ENCODE data around the gene NDRG4.

NDRG4 gene

DNA sequence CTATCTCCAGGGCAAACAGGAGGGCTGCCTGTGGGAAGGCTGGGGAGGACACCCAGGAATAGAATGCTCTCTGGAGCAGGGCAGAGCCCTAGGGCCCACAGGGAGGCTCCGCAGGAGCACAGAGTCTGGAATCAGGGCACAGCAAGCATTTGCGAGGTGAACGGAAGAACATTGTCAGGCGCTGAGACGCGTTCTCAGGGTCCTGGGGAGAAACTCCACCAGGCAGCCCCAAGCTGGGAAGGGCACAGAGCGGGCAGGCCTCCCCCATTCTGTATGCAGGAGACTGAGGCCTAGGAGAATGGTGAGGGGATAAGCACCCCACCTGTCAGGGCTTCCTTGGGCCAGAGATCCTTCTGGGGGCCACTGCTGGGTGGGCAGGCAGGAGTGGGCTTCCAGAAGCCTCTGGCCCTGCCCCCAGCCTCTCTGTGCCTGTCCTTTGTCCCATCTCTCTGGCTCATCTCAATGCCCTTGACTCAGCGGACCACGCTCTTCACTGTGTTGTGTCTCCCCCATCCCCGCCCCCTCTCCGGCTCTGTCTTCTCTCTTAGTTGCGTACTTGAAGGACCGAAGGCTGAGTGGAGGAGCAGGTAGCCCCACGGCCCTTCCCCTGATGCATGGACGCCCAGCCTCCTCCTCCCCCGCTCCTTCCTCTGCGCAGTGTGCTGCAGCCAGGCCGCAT lies 10.3 kb downstream of the NDRG4 start:
- no peak for DNase-seq (ENCODE audit: low read depth)

DNA sequence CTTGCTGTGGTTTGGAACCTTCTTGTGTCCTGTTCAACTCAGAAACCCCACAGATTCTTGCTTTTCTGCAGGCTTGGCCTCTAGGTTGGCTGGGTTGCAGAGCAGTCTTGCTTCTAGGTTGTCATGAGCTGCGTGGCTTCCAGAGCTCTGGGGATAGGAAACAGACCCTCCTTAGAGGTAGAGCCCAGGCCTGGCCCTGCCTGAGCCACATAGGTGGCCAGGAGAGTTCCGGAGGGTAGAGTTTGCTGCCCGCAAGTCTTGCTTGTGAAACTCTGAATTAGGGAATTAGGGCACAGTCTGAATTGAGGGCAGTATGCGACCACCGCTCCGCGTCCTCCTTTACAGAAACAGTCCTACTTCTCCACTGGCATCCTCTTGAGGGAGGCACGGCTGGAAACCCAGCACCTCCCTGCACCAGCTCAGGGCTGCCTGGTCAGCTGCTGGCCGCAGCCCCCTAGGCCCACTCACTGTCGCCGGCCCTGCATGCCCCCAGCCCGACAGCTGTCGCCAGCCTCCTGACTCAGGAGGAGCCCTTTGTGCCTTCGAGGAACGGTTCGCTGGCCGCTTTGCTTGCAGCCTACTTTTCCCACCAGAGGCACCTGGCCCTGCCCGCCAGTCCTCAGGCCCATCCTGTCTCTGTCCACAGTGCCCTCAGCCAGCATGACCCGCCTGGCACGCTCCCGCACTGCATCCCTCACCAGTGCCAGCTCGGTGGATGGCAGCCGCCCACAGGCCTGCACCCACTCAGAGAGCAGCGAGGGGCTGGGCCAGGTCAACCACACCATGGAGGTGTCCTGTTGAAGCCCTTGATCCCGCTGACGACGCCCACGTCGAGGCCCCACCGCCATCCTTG lies 11.1 kb downstream of the NDRG4 start:
- no peak for DNase-seq (ENCODE audit: low read depth)

DNA sequence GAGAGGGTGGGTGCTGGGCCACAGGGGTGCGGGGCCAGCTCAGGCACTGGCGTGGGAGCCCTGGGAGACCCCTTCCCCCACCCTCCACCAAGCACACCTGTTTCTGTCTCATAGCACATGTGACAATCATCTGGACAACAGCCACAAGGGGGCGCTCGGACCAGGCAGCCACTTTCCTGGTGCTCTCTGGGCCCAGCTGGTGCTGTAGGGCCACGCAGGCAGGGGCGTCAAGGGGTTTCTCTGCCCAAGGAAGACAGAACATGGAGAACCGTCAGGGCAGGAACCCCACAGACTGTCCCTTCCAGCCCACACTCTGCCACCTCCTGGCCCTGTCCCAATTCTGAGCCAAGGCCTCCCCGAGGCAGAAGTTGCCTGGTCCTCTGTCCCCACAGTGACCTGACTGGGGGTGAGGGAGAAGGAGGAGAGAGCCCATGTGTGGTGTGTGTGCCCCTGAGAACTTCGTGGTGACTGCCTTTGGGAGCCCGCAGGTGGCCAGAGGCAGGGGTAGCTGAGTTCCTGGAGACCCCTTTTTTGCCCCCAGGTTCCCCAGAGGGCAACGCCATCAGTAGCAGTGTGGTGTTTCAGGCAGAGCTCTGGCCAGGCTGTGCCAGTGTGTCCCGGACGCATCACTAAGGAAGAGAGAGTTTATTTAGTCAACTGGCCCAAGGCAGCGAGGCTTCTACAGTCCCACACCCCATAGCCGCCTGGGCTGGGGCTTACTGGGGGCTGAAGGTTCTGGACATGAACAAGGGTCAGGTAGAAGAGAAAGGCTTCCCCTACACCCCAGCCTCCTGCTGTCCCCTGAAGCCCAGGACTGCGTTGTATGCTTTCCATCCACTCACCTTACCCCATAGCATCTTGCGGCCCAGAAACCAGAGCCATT lies 12.2 kb downstream of the NDRG4 start:
- peak; percentile 77 for DNase-seq (ENCODE audit: low read depth)

DNA sequence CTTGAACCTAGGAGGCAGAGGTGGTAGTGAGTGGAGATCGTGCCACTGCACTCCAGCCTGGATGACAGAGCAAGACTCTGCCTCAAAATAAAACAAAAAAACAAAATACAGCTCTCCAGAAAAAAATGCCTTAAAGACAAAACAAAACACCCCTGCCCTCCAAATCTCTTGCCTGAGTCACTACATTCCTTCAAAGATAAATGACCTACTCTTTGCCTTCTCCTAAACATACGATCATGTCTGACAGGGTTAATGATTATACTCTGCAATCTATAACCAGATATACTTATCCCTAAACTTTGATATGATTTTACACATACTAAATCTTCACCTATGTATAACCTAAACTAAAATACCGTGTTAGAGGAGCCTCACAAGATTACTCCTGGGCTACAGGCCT lies 13.9 kb downstream of the NDRG4 start:
- no peak for DNase-seq (ENCODE audit: low read depth)

DNA sequence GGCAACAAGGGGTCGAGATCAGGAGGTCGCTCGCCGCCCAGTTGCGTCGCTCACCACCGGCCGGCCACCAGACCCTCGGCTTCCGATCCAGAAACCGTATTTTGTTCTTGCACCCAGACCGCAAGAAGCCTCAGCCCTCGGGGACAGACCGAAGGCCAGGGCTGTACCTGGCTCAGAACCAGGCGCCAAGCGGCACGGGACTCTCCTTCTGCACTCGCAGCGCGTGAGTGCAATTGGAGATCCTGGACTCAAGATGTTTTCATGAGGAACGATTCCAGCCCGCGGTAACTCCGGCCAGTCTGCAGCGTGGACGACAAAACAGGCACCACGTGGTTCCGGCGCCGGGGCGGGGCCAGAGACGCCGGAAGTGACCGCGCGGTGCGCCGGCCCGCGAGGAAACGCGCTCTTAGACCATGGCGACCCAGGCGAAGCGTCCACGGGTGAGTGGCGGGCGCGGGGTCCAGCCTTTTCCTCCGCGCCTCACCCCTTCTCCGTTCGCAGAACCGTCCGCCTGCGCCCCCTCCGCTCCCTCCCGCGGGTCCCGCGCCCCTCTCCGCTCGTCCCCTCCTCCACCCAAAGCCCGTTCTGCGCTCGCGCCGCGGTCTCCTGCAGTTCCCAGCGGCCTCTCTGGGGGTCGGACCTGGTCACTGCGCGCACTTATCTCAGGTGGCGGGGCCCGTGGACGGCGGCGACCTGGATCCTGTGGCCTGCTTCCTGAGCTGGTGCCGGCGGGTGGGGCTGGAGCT lies 15.4 kb downstream of the NDRG4 start, which contains the start of gene SETD6:
Gene SETD6, plus strand, starts transcription at position 393 of the 746 bp plus-strand sequence. Its CDS starts 21 bp downstream, at position 414.
- DNase-seq (ENCODE audit: low read depth): peak; percentile 68

DNA sequence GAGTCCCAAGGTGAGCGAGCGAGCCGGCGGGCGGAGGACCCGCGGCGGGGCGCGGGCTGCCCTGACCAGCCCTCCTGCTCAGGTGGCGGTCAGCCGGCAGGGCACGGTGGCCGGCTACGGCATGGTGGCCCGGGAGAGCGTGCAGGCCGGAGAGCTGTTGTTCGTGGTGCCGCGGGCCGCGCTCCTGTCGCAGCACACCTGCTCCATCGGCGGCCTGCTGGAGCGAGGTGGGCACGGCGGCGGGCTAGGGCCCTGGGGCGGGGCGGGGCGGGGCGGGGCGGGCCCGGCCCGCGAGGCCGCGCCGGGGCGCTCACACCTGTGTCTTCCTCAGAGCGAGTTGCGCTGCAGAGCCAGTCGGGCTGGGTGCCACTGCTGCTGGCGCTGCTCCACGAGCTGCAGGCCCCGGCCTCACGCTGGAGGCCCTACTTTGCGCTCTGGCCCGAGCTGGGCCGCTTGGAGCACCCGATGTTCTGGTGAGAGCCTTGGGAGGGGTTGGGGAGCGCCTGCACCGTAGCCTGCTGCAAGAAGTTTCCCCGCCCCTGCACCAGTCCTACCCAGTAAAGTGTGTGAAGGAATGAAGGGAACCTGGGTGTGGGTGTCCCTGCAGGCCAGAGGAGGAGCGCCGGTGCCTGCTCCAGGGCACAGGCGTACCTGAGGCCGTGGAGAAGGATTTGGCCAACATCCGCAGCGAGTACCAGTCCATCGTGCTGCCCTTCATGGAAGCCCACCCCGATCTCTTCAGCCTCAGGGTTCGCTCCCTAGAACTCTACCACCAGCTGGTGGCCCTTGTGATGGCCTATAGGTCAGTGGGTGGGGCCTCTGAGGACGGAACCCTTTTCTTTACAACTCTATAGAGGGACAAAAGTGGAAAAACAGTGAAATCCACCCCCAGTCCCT lies 16.2 kb downstream of the NDRG4 start:
- DNase-seq (ENCODE audit: low read depth): no peak

DNA sequence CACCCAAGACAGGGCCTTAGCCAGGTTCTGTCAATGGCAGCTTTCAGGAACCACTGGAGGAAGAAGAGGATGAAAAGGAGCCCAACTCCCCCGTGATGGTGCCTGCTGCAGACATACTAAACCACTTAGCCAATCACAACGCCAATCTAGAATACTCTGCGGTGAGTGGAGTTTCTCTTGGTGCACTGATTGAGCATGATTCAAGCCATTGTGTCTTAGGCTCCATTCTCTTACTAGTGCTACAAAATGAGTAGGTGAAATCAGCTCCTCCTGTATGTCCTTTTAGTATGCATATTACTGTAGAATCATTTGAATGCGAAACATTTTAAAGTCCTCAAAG lies 16.8 kb downstream of the NDRG4 start:
- no peak for DNase-seq (ENCODE audit: low read depth)

DNA sequence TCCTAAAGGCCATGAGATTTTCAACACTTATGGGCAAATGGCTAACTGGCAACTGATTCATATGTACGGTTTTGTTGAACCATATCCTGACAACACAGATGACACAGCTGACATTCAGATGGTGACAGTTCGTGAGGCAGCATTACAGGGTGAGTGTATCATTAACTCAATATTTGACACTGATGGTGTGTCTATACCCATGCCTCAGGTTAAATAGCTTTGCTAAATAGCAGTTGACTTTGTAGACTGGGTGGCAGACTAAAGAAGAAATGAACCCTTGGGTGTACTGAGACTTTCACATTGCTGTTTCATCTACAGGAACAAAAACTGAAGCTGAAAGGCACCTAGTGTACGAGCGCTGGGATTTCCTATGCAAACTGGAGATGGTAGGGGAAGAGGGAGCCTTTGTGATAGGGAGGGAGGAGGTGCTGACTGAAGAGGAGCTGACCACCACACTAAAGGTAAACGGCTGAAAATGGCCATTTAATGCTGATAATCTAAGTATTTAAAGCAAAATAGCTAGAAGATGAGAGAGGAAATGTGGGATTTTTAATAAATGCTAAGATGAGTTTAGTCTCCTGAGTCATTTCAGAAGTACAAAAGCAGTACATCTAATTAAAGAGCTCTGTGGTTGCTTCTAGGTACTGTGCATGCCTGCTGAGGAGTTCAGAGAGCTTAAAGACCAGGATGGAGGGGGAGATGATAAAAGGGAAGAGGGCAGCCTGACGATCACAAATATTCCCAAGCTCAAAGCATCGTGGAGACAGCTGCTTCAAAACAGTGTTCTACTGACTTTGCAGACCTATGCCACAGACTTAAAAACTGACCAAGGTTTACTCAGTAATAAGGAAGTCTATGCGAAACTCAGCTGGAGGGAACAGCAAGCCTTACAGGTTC lies 18.4 kb downstream of the NDRG4 start:
- no peak for DNase-seq (ENCODE audit: low read depth)

DNA sequence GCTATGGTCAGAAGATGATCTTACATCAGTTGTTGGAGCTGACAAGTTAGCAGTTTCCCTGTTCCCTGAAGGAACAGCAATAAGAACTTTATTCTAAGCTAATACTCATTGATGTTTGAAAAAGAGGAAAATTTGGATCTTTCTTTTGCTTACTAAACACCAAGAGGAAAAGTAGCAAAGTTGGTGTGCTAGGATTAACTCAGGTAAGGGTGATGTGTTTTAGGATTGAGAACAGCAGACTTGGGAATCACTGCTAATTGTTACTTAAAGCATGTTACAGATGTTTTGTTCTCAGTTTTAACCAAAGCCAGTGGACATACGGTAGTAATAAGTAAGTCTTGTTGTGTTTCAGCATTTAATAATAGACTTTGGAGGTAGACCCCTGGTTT lies 19.0 kb downstream of the NDRG4 start:
- DNase-seq (ENCODE audit: low read depth): no peak

DNA sequence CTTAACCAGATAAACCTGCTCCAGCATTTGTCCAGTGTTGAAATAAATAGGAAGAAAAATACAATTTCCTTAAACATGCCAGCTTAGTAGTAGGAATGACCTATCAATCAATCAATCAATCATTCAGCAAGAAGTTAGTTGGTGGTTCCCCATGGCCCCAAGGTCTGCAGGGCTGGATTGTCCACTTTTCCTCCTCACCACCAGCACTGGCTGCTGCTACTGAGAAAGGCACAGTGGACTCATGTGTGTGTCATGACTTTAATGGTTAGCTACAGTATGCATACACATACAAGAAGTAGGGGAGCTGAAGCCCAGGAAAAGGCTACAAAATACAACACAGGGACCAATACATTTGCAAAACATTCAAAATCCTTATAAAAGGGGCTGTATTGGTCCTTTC lies 19.8 kb downstream of the NDRG4 start:
- no peak for DNase-seq (ENCODE audit: low read depth)

DNA sequence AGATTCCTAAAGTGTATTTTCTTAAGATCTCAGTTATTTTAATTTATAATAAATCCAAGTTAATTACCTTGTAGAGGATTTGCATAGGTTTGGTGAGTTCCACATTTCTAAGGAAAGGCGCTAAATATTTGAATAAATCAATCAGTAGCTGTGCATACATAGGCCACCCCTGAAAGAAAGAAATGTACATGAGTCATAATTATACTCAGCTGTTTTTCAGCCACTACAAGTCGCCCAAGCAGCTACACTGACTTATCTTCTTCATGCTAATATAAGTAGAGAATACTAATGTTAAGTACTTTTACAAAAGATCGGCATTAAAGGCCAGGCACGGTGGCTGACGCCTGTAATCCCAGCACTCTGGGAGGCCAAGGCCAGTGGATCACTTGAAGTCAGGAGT lies 30.2 kb downstream of the NDRG4 start:
- DNase-seq (ENCODE audit: low read depth): no peak

DNA sequence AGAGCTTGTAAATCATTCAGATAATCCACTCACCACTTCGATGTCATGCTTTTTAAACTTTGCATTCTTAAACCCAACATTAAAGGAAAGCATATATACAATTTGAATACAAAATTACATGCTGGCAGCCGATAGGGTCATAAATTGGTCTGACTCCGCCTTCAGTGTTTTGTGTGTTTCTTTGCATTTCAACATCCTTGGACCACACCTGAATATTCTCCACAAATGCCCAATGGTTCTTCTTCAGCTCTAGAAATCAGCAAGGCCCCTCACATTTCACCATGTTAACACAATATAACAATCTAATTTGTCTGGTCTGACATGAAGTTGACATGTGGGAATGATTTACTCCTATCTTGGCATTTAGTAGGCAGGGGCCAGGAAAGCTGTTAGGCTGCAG lies 32.5 kb downstream of the NDRG4 start:
- DNase-seq (ENCODE audit: low read depth): no peak

DNA sequence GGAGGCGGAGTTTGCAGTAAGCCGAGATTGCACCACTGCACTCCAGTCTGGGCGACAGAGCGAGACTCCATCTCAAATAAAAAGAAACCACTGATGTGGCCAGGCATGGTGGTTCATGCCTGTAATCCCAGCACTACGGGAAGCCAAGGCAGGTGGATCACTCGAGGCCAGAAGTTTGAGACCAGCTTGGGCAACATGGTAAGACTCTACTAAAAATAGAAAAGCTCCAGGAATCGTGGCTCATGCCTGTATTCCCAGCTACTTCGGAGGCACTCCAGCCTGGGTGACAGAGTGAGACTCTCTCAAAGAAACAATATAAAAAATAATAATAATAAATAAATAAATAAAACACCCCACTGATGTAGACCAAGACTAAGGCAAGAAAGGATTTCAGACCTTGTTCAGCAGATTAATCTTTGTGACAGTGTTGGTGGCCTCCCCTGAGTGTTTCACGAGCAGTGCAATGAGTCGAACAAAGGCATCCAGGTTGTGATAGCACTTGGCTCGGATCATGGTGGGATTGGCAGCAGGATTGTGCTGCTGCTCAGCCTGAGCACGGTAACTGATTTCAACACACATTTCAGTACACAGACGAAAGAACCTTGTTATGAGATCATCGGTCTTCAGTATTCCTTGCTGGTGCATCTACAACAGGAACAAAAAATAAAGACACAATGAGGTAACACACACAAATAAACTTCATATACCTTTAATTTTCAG lies 34.0 kb downstream of the NDRG4 start:
- no peak for DNase-seq (ENCODE audit: low read depth)

DNA sequence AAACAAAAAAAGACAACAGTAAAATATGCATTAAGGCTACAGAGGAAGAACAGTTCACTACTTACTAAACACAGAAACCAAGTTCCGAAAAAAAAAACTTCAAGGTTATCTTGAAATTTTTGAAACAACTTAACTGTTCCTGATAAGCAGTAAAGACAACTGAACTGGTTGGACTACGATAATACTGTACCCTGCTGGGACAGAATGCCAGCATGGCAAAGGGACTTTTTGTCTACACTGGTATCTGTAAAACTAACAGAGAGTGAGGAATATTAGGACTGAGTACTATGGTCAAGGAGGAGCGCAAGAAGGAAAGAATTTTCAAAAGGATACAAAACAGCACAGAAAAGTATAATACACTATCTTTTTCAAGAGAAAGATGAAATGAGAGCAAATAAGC lies 35.2 kb downstream of the NDRG4 start:
- DNase-seq (ENCODE audit: low read depth): no peak

DNA sequence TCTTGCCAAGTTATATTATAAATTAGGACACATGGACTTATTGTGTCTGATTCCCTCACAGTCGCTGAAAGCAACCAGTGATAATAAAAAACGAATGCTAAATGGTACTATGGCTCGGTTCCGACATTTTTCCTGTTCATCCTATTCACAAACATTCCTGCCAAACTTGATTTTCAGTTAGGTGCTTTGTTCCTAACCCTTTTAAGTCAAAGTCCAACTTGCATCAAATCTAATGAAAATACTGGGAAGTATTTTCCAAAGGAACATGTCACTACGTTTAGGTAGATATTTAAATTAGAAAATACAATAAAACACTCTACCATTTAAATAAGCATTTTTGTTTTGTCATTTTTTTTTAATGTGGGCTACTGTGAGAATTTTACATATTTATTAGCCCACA lies 36.3 kb downstream of the NDRG4 start:
- no peak for DNase-seq (ENCODE audit: low read depth)

DNA sequence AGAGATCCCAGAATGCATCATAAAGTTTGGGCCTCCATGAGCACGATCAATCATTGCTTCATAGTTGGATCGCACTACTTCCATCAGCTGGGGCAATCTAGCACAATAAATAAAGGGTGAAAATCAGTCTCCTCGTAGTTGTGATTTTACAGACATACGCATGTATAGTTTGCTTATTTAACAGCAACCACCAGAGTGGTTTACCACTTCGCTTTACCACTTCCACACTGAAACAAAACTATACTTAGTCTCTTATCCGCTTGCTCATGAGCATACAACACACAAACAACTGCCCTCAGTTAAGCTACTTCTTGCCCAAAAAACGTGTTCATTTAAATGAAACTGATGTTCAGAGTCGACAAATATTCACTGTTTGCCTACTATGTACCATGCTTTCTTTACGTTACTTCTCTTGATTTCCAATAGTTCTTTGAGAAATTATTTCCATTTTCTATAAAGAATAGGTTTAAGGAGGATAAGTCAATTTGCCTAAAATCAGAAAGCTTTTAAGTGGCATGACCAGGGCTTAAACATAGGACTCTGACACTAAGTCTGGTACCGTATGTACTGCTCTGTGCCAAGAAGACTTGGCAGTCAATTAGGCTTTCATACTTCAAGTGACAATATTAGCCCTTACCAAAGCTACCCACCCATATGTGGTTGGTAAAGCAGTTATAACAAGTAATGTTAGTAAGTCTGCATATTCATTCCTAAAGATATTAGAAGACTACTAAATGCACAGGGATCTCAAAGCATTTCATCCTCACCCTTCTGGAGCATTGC lies 37.4 kb downstream of the NDRG4 start:
- no peak for DNase-seq (ENCODE audit: low read depth)

DNA sequence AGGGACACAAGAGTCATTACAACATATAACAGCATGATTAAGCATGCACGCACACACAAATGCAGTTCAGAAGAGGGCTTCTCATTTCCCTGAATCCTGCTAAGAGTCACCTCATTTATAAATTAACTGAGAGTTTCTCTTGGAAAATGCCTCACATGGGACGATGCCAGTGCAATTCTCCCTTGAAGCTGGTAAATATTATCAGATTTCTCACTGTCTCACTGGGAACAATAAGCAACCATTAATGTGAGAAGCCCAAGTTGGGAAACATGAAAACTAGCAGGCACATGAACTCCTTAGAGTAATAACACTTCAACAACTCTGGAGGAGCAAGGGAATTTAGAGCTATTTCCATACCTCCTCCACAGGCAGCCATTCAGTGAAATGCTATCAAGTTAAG lies 41.8 kb downstream of the NDRG4 start:
- DNase-seq (ENCODE audit: low read depth): no peak

DNA sequence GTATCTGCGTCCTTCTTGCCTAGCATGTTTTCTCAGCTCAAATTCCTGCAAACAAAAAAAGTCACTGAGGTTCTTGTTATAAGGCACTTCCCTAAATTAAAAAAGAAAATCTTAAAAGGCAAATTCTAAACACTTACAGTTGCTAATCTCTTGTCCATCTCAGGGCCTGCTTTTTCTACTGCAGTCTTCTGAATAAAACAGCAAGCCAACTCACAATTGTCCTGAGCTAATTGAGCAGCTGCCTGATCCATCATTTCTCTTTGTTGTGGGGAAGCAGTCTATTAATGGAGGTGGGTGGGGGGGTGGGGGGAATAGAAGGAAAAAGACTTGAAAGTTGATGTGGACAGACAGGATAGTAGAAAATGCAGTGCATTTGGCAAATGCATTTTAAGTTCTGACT lies 42.3 kb downstream of the NDRG4 start:
- DNase-seq (ENCODE audit: low read depth): no peak

All from activated T-helper 9 cell treated with anti-CD3 and anti-CD28 coated beads, Interleukin-2, amount 50 U/mL, for 16 hours (primary cell).